ELF-1 (cell line): ENCODE data around the gene RNU7-1.

ENCODE experiments used
- DNase-seq: peaks from one replicate; pipeline ENCODE4 v3.0.0-alpha.2; 2016; ENCODE audit warnings: low read depth, low spot score

Gene RNU7-1

DNA sequence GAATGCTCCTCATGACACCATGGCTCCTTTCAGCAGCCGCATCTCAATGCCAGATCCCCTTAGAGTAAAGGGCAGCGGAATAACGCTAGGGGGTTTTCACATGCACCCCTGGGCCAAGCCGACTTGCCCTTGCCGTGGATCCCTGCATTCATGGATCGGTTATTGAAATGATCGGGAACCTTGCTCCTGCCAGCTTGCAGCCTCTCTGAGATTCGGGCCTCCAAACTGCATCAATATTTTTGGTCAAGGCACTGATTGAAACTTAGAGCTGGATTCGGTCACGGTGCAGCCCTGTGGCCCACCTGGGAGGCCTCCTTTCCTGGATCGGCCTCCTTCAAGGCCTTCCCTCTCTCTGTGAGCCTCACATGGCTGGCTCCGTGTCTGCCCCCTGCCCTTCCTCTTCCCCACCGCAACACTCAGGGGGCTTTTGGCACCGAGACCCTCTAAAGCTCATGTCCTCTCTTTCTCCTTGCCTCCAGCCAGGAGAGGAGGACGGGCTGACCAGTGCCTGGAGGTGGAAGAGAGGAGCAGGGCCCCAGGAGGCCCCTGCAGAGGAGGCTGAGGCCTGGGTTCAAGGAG lies 9.3 kb downstream of the RNU7-1 start:
- no peak for DNase-seq

DNA sequence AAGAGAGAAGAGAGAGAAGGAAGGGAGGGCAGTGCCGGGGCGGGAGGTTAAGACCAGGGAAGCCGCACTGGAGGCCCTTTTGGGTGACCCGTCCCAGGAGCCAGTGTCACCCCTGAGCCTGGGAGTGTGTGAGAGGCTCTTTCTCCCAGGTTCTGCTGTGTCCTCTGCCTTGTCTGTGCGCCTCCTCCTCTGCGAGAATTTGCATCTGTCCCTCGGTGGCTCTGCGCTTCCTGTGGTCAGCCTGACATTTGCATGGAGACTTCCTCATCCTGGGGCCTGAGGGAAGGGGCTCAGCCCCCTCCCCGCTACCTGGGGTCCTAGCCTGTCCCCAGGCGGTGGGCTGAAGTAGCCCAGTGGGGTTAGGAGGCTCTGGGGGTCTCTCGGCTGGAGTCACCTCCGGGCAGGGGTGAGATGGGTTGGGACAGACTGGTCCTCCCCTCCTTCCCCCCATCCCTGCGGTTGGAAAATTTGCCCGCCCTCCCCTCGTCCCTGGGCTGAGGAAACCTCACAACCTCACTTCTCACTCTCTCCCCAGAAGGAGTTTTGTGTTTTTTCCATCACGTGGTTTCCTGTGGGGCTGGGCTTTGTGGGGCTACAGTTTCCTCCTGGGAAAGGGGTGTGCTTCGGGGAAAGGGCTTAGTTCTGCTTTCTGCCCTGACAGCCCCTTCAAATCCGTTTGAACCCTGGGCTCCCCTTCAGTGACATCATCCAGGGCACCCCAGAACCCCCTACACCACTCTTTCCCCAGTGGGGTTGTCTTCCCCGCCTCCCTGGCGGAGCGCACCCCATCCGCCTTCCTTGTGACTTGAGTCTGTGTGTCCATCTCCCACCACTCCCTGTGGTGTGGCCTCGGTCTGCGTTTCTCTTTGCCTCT lies 10.1 kb downstream of the RNU7-1 start:
- no peak for DNase-seq

- no peak for DNase-seq
Observed at GRCh38 chr12:6954316-6955107, 10.9 kb downstream of the RNU7-1 start.

DNA sequence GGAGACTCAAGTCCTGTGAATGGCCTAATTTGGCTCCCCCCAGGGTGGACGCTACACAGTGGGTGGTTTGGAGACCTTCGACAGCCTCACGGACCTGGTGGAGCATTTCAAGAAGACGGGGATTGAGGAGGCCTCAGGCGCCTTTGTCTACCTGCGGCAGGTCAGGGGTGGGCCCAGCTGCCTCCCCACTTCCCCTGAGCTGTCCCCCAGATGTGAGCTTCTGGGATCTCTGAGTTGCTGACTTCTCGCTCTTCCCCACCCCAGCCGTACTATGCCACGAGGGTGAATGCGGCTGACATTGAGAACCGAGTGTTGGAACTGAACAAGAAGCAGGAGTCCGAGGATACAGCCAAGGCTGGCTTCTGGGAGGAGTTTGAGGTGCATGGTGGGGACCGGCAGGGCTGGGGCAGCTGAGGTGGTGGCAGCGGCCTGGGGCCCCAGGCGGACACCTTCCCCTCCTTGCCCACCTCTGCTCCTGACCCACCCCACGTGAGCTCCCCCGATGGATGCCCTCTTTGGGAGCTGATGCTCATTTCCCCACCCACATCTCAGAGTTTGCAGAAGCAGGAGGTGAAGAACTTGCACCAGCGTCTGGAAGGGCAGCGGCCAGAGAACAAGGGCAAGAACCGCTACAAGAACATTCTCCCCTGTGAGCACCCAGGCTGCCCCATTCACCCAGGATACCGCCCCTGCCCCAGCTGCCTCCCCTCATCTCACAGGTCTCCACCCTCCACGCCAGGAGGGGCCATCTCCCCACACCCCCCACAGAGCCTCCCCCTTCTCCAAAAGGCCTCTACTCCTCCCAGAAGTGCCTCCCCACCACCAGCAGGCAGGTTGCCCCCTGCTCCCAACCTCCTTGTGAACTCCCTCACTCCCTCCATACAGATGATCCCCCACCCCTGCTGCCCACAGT lies 11.7 kb downstream of the RNU7-1 start:
- DNase-seq, result no peak

- no peak for DNase-seq
Observed at GRCh38 chr12:6956021-6956727, 12.6 kb downstream of the RNU7-1 start.

DNA sequence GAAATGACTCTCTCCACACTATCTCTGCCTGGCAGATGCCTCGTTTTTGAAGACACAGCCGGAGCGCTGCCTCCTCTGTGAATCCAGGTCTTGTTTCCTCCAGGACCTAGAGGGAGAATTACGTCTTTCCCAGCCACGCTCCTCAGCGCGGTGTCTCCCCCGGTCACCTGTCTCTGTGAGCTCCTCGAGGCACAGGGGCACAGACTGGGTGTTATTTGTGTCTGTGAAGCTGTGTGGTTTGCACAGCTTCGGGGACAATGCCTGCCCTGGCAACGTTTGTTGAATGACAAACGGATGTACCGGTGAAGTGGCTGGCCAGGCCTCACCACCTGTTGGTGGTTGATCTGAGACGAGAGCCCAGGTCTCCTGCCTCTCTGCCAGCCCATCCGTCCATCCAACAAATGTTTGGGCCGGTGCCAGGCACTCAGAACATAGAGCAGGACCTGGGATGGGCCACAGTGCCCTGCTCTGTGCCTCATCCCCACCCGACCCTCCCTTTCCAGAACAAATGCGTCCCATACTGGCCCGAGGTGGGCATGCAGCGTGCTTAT lies 13.6 kb downstream of the RNU7-1 start:
- DNase-seq, result no peak

DNA sequence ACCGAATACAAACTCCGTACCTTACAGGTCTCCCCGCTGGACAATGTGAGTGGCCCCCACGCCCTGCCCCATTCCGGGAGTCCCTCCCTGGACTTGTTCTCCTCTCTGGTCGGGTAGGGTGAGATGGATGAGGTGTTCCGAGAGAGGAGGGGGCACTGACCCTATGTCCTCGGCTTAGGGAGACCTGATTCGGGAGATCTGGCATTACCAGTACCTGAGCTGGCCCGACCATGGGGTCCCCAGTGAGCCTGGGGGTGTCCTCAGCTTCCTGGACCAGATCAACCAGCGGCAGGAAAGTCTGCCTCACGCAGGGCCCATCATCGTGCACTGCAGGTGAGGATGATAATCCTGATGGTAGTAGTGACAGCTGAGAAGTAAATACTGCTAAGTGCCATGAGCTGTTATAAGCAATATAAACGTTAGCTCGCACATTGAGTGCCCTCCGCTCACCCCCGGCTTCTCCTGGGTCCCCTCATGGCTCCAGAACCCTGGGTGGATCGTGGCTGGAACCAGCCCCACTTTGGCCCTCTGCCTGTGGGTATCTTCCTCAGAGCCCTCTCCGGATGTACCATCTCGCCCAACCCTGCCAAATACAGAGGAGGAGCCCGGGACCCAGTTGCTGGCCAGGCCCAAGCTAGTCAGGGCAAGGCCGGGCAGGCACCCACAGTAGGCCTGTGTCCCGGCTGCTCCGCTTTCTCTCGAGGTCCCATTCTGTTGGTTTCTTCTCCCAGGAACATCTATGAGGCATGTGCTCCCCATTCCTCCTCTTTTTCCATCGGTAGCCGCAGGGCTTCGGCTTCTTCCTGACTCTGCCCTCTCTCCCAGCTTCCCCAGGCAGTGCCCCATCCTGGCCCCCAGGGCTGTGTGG lies 14.4 kb downstream of the RNU7-1 start:
- DNase-seq, result no peak

- no peak for DNase-seq
Observed at GRCh38 chr12:6958609-6959057, 15.0 kb downstream of the RNU7-1 start.

GRCh38 chr12:6959058-6959804 lies 15.6 kb downstream of the RNU7-1 start:
- no peak for DNase-seq

DNA sequence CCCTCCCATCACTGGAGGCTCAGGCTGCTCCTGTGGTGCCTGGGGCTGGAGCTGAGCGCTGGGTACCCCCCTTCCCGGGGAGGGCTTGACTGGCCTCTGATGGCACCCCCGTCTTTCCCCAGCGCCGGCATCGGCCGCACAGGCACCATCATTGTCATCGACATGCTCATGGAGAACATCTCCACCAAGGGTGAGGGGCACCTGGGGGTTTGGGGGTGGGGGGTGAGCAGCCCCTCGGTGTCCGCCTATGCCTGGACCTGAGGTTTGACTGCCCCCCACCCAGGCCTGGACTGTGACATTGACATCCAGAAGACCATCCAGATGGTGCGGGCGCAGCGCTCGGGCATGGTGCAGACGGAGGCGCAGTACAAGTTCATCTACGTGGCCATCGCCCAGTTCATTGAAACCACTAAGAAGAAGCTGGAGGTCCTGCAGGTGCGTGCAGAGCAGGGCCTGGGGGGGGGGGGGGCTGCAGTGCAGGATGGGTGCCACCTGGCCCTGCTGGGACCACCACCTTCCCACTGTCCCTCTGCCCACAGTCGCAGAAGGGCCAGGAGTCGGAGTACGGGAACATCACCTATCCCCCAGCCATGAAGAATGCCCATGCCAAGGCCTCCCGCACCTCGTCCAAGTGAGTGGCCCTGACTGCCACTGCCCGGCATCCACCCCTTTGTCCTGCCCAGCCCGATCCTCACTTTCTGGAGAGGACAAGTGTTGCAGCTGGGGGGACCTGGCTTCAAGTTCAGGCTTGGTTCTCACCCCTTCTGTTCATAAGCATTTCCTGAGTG lies 16.4 kb downstream of the RNU7-1 start:
- DNase-seq, result no peak

DNA sequence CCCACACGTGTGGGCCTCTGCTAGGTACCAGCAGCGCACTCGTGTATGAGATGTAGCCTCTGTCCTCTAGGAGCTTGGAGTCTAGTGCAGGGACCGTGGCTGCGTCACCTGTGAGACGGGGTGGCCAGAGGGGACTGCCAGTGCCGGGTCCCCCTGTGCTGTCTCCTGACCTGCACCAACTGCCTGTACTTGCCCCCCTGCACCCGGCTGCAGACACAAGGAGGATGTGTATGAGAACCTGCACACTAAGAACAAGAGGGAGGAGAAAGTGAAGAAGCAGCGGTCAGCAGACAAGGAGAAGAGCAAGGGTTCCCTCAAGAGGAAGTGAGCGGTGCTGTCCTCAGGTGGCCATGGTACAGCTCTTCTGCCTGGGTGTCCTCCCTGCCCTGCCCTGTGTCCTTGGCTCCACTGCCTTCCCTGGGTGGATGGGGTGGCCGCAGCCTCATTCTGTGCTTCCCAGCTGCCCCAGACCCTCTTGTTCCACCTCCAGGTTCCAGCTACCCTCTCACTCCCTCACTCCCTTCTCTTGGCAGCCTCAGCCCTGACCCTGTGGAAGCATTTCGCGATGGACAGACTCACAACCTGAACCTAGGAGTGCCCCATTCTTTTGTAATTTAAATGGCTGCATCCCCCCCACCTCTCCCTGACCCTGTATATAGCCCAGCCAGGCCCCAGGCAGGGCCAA lies 17.1 kb downstream of the RNU7-1 start:
- DNase-seq, result peak; percentile 68

- no peak for DNase-seq
Observed at GRCh38 chr12:6961278-6961694, 17.7 kb downstream of the RNU7-1 start.

GRCh38 chr12:6961695-6962284 lies 18.2 kb downstream of the RNU7-1 start:
- DNase-seq, result peak; percentile 95

DNA sequence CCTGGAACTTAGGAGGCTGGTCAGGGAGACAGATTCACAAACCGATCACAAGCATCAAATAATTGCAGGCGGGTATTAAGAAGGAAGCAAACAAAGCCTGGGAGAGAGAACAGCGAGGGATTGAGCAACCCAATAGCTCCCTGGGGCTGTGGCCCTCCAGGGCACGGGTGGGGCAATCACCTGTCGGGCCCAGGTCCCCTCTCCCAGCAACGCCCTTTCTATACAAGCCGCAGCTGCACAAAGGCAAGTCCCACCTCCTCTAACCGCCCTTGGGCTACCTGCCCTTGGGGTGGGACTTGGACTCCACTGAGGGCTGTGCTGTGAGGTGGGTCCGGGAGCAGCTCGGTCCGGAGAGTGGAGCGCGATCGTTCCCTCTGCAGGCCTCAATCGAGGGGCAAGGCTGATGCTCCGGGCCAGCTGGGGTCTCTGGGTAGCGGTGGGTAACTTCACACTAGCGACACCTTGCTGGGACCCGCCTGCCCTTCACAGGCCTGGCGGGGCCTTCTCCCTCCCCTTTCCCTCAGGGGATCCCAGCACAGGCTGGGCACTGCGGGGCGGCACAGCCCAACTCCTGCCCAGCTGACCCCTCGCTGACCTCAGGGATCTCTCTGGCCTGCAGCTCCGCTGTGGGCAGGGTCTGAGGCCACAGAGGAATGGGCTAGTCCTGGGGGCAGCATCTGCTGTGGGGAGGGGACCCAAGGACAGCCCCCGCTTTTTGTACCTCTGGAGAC lies 18.8 kb downstream of the RNU7-1 start:
- DNase-seq, result peak; percentile 73

DNA sequence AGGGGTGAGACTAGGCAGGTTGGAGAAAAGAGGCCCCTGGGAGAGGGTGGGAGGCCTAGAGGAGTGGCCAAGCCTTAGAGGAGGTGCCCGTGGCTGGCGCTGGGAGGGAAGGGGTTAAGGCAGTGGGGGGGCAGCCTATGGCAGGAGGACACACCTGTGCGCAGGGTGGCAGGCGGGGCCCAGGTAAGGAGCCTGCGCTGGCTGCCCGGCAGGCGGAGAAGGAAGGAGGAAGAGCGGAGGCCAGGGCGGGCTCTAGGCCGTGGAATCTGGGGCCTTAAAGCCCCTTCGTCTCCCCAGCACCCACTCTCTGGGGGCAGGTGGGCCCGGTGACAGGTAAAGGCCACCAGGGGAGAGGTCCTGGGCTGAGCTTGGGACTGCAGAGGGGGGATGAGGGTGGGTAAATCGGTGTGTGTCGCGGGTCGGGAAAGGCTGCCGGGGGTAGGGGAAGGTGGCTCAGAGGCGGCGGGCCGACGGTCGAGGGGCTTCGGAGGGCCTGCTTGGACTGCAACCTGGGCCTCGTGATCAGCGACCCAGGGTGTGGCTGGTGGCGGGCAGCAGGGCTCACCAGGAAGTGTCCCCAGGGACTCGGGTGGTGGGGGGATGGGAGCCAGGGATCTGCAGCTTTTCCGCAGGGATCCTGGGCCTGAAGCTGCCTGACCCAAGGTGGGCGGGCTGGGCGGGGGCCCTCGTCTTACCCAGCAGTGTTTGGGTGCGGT lies 19.6 kb downstream of the RNU7-1 start:
- DNase-seq, result no peak
